Measurements from ENCODE around the gene CD84.
"Not testable (repeated sequence)": the region's sequence is repeated elsewhere in the genome, so short reads cannot be mapped to it uniquely, and the experiment has no call there.

CD84 gene

GRCh38 chr1:160542303-160542945 is 36.9 kb downstream of the CD84 start:
- no peak for DNase-seq (ENCODE audit: low read depth in 2 of 2)

- DNase-seq (ENCODE audit: low read depth in 2 of 2), result no peak
Observed at GRCh38 chr1:160541622-160542302, 37.5 kb downstream of the CD84 start.

- DNase-seq (ENCODE audit: low read depth in 2 of 2), result no peak
Observed at GRCh38 chr1:160540859-160541233, 38.5 kb downstream of the CD84 start.

GRCh38 chr1:160539990-160540858 is 39.1 kb downstream of the CD84 start:
- DNase-seq (ENCODE audit: low read depth in 2 of 2), result peak in 1 of 2 donors; percentile 11

GRCh38 chr1:160539684-160539989 is 39.7 kb downstream of the CD84 start:
- DNase-seq (ENCODE audit: low read depth in 2 of 2), result no peak

- no peak for DNase-seq (ENCODE audit: low read depth in 2 of 2)
Observed at GRCh38 chr1:160538985-160539651, 40.2 kb downstream of the CD84 start.

- no peak for DNase-seq (ENCODE audit: low read depth in 2 of 2)
Observed at GRCh38 chr1:160537714-160538665, 41.3 kb downstream of the CD84 start.

- DNase-seq (ENCODE audit: low read depth in 2 of 2), result no peak
Observed at GRCh38 chr1:160534823-160535605, 44.3 kb downstream of the CD84 start.

- DNase-seq (ENCODE audit: low read depth in 2 of 2), result not testable (repeated sequence)
Observed at GRCh38 chr1:160532557-160532813, 46.8 kb downstream of the CD84 start.

- DNase-seq (ENCODE audit: low read depth in 2 of 2), result not testable (repeated sequence)
Observed at GRCh38 chr1:160531809-160532556, 47.3 kb downstream of the CD84 start.

GRCh38 chr1:160529401-160529952 is 49.8 kb downstream of the CD84 start:
- DNase-seq (ENCODE audit: low read depth in 2 of 2), result not testable (repeated sequence)

- not testable (repeated sequence) for DNase-seq (ENCODE audit: low read depth in 2 of 2)
Observed at GRCh38 chr1:160523789-160524188, 55.5 kb downstream of the CD84 start.

GRCh38 chr1:160522622-160523345 is 56.5 kb downstream of the CD84 start, which contains the start of gene SLAMF6:
Gene SLAMF6 (minus strand): TSS chr1:160523255. CDS start chr1:160523192, 63 bp downstream.
- no peak for DNase-seq (ENCODE audit: low read depth in 2 of 2)

- no peak for DNase-seq (ENCODE audit: low read depth in 2 of 2)
Observed at GRCh38 chr1:160522136-160522535, 57.2 kb downstream of the CD84 start.

- no peak for DNase-seq (ENCODE audit: low read depth in 2 of 2)
Observed at GRCh38 chr1:160521554-160521953, 57.7 kb downstream of the CD84 start.

GRCh38 chr1:160520999-160521398 is 58.3 kb downstream of the CD84 start:
- no peak for DNase-seq (ENCODE audit: low read depth in 2 of 2)

GRCh38 chr1:160520582-160520981 is 58.7 kb downstream of the CD84 start:
- DNase-seq (ENCODE audit: low read depth in 2 of 2), result no peak

GRCh38 chr1:160519642-160520435 is 59.5 kb downstream of the CD84 start:
- DNase-seq (ENCODE audit: low read depth in 2 of 2), result no peak
